GM18870 (cell line): ENCODE data around the gene ARPC1B.
A peak's percentile ranks its signal among the peaks of the same experiment; 100 is the strongest.
"Not testable (repeated sequence)": the region's sequence is repeated elsewhere in the genome, so short reads cannot be mapped to it uniquely, and the experiment has no call there.

ENCODE experiments used
- ATAC-seq: cut with Tn5 transposase; IDR thresholded peaks from one replicate; pipeline ENCODE4 v1.9.1; 2021; ENCODE audit warnings: moderate library complexity; ENCODE audit not compliant: unreplicated experiment

The ARPC1B gene

DNA sequence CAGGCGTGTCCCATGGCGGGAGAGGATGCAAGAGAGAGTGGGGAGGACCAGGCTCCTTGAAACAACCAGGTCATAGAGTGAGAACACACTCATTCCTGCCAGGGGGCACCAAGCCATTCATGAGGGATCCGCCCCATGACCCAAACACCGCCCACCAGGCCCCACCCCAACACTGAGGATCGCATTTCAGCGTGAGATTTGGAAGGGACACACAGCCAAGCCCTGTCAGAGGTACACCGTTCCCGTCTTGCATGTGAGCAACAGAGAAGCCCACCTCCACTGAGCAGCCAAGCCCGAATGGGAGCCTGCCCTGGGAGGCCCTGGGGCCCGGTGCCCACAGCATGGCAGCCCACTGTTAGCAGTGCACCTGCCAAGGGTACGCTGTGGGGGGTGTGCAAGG, 7.9 kb upstream of the ARPC1B start:
- ATAC-seq, result no peak

- no peak for ATAC-seq
These were observed 5.7 kb upstream of the ARPC1B start for GRCh38 chr7:99368750-99369389.

DNA sequence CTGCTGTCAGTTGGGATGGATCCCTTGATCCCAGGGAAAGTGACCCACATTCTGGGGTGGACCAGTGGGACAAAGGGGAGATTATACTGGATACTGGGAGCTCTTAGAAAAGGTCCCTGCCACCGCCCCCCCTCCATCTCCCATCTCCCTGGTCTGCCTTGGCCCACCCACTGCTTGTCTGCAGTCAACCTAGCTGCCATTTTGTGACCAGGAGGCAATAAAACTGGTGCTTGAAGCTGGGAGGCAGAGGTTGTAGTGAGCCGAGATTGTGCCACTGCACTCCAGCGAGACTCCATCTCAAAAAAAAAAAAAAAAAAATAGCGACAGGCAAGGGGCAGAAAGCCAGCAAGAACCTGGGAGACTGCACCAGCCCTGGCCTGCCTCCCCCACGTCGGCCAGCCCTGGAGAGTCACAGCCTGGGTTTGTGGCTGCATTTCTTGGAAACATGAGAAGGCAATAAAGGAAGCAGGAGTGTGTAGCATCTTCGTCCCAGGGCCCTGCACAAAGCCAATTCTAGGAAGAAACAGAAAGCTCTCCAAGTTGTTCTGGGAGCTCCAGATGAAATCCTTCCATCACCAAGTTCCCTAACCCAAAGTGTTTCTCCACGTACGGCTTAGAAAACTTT, 4.7 kb upstream of the ARPC1B start:
- ATAC-seq, result no peak

GRCh38 chr7:99371376-99371920, 3.1 kb upstream of the ARPC1B start:
- no peak for ATAC-seq

DNA sequence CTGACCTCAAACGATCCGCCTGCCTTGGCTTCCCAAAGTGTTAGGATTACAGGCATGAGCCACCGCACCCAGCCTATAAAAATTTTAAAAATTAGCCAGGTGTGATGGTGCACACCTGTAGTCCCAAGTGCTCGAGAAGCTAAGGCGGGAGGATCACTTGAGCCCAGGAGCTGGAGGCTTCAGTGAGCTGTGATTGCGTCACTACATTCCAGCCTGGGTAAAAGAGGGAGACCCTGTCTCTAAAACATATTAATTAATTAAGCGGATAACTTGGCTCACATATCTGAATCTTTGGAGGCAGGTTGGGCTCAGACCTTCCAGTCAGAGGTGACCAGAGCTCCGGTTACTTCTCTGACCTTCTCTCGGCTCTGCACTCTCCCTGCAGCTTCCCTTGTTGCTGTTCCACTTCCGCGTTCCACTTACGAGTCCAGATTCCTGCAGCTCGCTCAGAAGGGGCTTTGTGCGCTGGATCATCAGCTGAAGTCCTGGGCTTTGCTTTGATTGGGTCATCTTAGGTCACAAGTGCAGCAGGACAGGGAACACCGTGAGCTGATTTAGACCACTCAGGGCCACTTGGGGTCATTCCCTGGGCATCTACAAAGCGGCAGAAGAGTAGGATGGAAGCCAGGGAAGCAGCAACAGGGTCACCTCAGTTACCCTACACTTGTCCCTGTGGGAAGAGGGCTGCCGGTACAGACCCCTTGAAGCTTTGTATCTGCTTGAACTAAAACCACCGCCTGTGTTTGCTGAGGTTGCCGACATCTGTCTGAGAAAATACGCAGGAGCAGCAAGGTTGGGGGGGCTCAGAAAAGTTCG, 2.0 kb upstream of the ARPC1B start:
- ATAC-seq, result no peak

DNA sequence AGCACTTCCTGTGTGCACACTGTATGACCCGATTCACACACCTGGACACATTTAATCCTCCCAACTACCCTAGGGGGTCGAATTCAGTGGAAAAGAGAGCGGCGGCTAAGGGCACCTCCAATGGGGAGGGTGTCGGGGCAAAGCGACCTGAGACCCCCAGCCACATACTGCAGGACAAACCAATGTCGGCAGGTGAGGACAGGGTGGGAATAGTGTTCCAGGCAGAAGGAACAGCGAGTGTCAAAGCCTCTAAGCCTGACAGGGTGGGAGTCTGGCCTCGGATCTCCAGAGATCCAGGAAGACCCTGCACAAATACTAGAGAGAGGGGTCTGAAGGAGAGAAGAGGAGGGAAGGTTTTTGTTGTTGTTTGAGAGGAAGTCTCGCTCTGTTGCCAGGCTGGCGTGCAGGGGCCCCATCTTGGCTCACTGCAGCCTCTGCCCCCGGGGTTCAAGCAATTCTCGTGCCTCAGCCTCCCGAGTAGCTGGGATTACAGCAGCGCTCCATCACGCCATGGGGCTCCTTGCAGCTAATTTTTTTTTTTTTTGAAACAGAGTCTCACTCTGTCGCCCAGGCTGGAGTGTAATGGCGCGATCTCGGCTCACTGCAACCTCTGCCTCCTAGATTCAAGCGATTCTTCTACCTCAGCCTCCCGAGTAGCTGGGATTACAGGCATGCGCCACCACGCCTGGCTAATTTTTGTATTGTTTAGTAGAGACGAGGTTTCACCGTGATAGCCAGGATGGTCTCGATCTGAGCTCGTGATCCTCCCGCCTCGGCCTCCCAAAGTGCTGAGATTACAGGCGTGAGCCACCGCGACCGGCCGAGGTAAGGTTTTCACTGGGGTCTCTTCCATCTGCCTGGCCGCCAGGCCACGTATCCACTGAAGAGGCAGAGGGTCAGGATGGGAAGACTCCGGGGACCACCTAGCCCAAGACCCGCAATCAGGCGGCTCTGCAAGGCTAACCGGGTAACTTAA, 1.2 kb upstream of the ARPC1B start:
- ATAC-seq, result no peak

DNA sequence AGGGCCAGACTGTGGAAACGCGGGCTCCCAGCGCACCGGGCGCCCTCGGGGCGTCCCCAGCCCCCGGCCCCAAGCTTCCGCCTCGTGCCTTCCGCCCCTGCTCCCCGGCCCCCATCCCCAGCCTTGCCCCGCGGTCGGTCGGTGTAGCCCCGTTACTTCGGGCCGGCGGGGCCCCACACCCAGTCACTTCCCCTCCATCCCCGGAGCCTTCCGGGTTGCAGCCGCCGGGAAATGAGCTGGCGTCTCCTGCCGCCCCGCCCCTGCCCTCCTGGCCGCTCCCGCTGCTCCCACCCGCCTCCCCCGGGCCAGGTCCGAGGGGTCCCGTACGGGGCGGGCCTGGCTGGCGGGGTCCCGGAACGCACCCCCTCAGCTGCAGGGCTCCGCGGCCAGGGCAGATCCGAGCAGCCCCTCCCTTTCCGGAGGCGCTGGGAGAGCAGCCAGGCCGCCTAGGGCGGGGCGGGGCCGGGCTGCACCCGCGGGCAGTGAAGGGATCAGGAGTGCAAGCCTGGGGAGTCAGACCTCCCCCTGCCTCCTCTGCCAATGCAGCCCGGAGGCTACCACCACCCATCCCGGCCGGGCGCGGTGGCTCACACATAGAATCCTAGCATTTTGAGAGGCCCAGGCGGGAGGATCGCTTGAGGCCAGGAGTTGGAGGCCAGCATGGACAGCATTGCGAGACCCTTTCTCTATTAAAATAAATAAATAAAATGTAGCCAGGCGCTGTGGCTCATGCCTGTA, 709 bp downstream of the ARPC1B start:
- ATAC-seq, result no peak

- no peak for ATAC-seq
These were observed 4.6 kb downstream of the ARPC1B start for GRCh38 chr7:99379043-99379577.

DNA sequence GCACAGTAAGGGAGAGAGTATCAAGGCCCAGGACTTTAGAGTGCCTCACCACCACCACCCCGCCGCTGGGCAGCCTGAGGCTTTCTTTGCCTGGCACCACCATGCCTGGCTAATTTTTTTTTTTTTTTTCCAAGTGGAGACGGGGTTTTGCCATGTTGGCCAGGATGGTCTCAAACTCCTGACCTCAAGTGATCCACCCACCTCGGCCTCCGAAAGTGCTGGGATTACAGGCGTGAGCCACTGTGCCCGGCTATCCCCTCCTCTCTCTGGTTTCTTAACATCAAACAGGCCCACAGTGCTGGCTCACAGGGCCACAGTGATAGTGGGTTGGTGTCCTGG, 5.1 kb downstream of the ARPC1B start:
- ATAC-seq, result not testable (repeated sequence)

- ATAC-seq, result peak; percentile 35
These were observed 5.7 kb downstream of the ARPC1B start for GRCh38 chr7:99380032-99380822.

GRCh38 chr7:99380823-99381663, 6.5 kb downstream of the ARPC1B start:
- peak; percentile 65 for ATAC-seq

- ATAC-seq, result no peak
These were observed 7.1 kb downstream of the ARPC1B start for GRCh38 chr7:99381664-99382075.

GRCh38 chr7:99383203-99383602, 8.7 kb downstream of the ARPC1B start:
- no peak for ATAC-seq

DNA sequence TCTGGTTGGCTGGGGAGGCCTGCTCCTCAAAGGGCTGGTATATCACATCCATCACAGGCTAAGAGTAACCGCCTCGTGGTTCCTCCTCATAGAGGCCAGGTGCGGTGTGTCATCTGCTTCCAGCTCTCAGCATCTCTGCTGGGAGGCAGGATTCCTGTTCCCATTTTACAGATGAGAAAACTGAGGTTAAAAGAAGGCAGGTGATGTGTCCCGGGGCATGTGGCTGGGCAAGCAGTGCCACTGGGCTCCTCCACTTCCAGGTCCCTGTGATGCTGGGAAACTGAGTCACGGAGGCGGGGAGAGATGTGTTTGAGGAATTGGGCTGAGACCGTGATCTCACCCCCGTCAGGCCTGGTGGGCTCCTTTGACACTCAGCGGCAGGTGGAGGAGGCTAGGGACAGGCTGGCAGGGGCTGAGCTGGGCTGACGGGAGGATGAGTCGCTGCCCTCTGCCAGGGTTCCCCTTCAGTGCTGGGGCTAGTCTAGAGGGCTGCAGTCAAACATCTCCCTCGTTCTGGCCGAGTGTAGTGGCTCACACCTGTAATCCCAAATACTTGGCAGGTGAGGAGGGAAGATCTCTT, 9.4 kb downstream of the ARPC1B start:
- ATAC-seq, result no peak

GRCh38 chr7:99384523-99384922, 10.0 kb downstream of the ARPC1B start:
- no peak for ATAC-seq

DNA sequence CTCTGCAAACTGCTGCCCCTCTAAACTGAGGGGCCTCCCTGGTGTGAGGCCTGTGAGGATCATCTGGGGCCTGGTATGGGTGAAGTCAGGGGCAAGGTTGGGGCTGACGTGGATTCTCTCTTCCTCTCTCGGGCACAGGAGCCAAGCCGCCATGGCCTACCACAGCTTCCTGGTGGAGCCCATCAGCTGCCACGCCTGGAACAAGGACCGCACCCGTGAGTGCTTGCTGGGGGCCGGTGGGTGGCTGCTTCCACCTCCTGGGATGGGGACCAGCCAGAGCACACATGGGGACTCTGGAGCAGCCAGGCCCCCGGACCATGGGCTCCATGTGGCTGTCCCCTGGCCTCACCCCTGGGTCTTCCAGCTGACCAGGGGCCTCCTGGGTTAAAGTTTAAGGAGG, 11.0 kb downstream of the ARPC1B start:
- no peak for ATAC-seq

GRCh38 chr7:99386584-99387238, 12.2 kb downstream of the ARPC1B start:
- no peak for ATAC-seq
